HG03442 (cell line): Measurements from ENCODE around the gene POLR2E.

Experiments
- ATAC-seq: cut with Tn5 transposase; IDR thresholded peaks from one replicate; pipeline ENCODE4 v1.9.1; 2021; ENCODE audit warnings: mild to moderate bottlenecking, moderate library complexity; ENCODE audit not compliant: unreplicated experiment

The POLR2E gene

GRCh38 chr19:1111641-1112267 is 16.6 kb upstream of the POLR2E start:
- ATAC-seq, result no peak

DNA sequence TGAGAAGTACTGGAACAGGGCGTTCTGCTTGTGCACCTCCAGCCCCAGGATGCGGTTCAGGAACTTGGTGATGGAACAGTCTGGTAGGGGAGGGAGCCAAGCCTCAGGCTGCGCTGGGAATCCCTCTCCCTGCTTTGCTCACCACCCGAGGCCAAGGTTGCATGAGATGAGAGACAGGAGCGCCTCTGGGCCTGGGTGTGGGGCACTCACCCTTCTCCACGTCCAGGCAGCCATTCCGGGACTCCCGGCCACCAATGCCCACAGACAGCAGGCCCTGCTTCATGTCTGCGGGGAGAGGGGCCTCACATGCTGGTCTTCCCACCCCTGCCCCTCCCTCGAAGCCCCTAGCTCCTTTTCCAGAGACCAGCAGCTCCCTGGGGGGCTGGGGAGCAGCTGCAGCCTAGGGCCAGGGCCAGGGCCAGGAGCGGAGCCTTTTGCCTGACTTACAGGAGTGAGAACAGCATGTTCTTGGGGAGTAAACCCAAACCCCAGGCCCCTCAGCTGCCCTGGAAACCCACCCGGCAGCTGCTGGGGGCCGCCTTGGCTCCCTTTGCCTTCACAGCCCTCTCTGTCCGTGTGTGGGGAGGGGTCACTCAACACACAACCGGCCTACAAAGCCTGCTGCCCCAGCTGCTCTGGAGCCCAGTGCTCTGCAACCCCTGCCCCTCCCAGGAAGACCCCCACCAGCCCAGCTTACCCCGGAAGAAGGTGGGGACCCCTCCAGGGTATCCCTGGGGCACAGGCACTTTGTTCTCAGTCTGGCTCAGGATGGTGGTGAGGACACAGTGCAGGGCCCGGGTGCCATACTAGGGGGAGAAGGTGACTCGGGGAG is 15.8 kb upstream of the POLR2E start:
- no peak for ATAC-seq

DNA sequence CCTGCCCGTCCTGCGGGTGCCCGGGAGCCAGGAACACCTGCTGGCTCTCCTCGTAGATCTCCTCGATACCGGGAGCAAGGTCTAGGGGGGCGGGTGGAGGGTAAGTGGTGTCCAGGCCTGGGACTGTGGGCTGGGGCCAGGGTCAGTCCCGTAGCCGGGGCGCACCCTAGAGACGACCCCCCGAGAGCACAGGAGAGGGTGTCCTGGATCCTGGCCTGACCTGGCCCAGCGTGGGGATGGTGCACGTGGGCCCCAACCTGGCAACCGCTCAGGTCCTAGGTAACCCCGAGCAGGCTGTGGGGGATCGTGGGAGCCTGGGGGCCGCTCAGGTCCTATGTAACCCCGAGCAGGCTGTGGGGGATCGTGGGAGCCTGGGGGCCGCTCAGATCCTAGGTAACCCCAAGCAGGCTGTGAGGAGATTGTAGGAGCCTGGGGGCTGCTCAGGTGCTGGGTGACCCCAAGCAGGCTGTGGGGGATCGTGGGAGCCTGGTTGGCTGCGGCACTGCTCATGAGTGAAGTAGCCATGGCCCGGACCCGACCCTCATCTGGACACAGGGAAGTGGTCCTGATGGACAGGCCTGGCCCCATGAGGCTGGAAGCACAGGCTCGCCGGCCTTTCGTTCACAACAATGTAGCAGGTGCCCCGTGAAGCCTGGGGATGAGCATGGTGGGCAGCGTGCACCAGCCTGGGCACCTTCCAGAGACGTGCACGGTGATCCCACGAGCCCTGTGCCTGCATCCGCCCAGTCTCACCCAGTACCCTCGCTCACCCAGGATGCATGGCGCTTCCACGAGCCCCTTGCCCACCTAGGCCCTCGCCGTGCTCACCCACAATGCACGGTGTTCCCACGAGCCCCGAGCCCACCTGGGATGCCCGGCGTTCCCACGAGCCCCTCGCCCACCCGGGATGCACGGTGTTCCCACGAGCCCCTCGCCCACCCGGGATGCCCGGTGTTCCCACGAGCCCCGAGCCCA is 14.8 kb upstream of the POLR2E start:
- ATAC-seq, result no peak

- ATAC-seq, result no peak
These were observed 13.9 kb upstream of the POLR2E start for GRCh38 chr19:1109032-1109551.

DNA sequence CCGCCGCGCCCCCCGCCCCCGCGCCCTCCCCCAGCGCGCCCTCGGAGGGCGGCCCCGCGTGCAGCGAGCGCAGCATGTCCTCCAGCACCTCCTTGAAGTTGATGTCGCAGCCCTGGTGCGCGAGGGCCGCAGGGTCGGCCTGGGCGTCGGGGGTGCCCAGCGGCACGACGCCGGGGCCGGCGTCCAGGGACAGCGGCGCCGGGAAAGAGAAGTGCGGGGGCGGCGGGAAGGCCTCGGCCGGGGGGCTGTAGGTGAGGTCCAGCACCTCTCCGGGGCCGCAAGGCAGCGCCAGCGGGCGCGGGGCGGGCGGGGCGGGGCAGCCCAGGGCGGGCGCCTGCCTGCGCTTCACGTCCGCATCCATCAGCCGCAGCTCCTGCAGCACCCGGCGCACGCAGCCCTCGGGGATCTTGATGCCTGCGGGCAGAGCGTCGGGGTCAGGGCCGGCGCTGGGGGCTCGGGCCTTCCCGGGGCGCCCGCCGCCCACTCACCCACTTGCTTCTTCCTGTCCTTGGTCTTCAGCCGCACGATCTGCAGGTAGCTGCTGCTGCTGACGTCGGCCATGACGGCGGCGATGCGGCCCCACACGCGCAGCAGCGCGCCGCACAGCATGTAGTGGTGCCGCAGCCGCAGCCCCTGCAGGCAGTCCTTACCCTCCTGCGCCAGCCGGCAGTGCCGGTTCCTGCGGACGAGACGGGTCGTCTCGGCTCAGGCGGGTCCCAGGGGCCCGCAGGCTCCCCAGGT is 13.3 kb upstream of the POLR2E start:
- no peak for ATAC-seq

DNA sequence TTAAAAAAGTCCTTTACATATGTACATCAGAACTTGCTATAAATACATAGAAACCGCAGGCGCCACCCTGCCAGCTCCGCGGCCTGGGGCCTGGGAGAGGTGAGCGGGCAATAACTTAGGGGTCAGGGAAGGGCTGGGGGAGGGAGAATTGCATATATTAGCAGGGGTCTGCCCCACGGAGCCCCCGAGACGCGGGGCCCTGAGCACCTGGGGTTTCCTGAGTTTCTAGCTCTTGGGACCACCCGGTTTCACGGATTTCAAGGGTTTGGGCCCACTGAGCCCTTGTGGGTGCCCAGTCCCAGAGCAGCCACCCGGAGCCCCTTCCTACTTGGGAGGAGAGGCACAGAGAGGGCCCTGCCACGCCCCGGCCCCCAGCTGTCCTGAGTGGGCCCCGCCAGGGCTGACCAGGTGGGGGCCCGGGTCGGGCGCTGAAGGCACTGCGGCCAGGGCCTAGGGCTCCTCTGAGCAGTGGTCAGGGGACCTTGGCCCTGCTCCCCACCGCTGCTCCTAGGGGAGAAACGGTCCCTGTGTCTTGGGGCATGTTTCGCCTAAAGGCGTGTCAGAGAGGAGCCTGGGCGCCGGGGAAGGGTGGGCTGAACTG is 12.6 kb upstream of the POLR2E start:
- no peak for ATAC-seq

GRCh38 chr19:1106841-1107660 is 11.9 kb upstream of the POLR2E start:
- ATAC-seq, result no peak

DNA sequence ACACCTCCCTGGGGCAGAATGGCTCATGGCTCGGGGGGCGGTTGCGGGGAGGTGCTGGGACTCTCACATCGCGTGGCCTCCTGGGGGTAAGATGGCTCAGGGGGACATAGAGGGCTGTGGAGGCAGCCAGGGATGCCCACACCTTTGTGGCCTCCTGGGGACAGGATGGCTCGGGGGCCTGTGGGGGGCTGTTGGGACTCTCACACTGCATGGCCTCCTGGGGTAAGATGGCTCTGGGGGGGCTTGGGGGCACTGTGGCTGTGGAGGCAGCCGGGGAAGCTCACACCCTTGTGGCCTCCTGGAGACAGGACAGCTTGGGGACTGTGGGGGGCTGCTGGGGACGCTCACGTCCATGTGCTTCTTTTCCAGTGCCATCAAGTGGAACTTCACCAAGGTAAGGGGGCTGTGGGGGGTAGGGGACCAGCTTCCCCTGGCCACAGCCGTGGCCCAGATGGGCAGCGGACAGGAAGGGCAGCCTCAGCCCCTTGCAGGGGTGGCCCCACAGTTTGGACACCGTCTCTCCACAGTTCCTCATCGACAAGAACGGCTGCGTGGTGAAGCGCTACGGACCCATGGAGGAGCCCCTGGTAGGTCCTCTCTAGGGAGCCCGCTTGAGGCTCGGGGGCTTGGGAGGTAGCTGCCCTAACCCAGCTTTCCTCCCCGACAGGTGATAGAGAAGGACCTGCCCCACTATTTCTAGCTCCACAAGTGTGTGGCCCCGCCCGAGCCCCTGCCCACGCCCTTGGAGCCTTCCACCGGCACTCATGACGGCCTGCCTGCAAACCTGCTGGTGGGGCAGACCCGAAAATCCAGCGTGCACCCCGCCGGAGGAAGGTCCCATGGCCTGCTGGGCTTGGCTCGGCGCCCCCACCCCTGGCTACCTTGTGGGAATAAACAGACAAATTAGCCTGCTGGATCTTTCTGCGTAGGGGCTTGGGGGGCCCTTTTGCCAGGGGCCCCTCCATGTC is 11.0 kb upstream of the POLR2E start:
- ATAC-seq, result no peak

- ATAC-seq, result no peak
These were observed 10.1 kb upstream of the POLR2E start for GRCh38 chr19:1105008-1105872.

DNA sequence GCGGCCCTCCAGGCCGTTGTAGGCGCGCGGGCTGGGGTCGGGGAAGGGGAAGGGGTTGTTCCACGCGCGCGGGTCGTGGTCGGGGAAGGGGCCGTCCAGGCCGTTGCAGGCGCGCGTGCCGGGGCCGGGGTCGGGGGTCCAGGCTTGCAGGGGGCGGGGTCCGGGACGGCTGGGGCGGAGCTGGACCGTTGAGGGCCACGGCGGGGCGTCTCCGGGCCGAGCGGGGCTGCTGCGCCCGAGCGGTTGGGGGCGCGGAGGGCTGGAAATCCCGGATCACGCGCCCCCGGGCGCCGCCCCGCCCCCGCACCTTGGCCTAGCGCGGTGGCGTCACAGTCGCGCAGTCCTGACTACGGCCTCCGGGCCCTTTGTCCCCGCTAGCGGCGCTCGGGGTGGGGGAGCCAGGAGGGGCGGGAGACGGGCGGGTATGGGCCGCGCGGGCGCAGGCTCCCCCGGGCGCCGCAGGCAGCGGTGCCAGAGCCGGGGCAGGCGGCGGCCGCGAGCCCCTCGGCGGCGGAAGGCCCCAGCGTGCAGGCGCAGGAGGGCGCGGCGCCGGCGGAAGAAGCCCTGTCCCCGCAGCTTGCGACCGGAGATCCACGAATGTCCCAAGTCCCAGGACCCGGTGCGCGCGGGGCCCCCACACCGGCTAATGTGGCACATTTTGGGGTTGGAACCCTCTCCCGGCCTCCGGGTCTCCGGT is 9.3 kb upstream of the POLR2E start:
- ATAC-seq, result peak; percentile 33

DNA sequence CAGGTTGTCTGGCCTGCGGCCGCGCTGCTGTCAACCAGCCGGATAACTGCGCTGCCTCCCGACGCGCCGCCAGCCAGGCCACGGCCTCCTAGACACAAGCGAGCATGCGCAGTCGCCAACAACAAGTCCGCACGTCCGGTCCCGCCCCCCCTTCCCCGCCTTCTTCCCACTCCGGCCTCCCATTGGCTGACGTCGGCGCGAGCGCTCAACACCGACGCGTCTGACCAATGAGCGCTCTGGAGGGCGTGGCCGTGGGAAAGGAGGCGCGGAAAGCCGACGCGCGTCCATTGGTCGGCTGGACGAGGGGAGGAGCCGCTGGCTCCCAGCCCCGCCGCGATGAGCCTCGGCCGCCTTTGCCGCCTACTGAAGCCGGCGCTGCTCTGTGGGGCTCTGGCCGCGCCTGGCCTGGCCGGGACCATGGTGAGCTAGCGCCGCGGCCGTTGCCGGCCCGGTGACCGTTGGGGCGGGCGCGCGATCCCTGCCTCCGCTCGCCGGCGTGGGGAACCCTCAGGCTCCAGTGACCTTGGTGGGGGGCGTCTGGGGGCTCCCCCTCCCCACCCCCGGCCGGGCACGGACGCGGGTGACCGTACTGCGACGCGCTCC is 8.6 kb upstream of the POLR2E start, which contains the start of gene GPX4:
TSS of gene GPX4 (plus strand) at position 287 of the 603 bp plus-strand sequence. CDS start at position 337, 50 bp downstream.
- ATAC-seq, result peak; percentile 65

GRCh38 chr19:1103132-1103707 is 8.0 kb upstream of the POLR2E start:
- no peak for ATAC-seq

DNA sequence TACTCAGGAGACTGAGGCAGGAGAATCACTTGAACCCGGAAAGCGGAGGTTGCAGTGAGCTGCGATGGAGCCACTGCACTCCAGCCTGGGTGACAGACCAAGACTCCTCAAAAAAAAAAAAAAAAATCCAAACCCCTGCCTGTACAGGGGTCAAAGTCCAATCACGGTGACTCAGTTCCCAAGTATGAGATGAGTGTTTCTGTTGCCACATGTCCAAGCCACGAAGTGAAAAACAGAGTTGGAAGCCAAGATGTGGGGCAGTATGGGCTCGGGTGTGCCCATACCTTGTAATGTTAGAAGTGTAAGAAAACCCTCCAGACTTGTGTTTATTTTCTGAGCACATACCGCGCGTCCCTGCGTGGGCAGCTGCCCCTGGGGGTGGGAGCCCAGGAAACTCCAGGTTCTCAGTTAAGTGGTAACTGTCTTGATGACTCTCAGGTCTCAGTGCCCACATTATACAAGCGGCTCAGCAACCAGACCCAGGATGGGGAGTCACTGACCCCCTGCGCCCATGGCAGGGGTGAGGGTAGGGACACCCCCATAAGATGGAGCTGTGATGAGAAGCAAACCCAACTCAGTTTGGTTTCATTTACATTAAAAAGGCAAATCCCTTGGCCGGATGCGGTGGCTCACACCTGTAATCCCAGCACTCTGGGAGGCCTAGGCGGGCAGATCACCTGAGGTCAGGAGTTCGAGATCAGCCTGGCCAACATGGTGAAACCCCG is 7.4 kb upstream of the POLR2E start:
- ATAC-seq, result no peak

- no peak for ATAC-seq
These were observed 6.1 kb upstream of the POLR2E start for GRCh38 chr19:1101337-1101698.
